ENCODE data around the gene TGFB1I1. TPM values are rescaled to one million over a fixed set of nuclear protein-coding genes. Genes with fewer than 3 reads are reported as not detected.

Gene TGFB1I1
- total and polyA plus RNA-seq, 2 experiments from 2014 or later: 4.1 to 4.2 TPM

DNA sequence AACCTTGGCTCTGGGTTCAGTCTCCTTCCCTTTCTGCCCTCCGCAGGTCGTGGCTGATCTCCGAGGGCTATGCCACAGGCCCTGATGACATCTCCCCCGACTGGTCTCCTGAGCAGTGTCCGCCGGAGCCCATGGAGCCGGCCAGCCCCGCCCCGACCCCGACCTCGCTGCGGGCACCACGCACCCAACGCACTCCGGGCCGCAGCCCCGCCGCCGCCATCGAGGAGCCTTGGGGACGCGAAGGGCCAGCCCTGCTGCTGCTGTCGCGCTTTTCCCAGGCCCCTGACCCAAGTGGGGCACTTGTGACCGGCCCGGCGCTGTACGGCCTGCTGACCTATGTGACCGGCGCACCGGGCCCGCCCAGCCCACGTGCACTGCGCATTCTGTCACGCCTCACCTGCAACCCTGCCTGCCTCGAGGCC, 7.6 kb upstream of the TGFB1I1 start (continued):
- TF ChIP-seq NANOG (IDR thresholded peaks at IDR 0.05; ENCODE audit: borderline replicate concordance): no peak
- TF ChIP-seq, protein P1, sequence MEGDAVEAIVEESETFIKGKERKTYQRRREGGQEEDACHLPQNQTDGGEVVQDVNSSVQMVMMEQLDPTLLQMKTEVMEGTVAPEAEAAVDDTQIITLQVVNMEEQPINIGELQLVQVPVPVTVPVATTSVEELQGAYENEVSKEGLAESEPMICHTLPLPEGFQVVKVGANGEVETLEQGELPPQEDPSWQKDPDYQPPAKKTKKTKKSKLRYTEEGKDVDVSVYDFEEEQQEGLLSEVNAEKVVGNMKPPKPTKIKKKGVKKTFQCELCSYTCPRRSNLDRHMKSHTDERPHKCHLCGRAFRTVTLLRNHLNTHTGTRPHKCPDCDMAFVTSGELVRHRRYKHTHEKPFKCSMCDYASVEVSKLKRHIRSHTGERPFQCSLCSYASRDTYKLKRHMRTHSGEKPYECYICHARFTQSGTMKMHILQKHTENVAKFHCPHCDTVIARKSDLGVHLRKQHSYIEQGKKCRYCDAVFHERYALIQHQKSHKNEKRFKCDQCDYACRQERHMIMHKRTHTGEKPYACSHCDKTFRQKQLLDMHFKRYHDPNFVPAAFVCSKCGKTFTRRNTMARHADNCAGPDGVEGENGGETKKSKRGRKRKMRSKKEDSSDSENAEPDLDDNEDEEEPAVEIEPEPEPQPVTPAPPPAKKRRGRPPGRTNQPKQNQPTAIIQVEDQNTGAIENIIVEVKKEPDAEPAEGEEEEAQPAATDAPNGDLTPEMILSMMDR (conservative IDR thresholded peaks at IDR 0.05; ENCODE audit: low read depth in 2 of 2): no peak
- TF ChIP-seq, protein P2, sequence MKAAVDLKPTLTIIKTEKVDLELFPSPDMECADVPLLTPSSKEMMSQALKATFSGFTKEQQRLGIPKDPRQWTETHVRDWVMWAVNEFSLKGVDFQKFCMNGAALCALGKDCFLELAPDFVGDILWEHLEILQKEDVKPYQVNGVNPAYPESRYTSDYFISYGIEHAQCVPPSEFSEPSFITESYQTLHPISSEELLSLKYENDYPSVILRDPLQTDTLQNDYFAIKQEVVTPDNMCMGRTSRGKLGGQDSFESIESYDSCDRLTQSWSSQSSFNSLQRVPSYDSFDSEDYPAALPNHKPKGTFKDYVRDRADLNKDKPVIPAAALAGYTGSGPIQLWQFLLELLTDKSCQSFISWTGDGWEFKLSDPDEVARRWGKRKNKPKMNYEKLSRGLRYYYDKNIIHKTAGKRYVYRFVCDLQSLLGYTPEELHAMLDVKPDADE (IDR thresholded peaks at IDR 0.05): no peak
- no peak for TF ChIP-seq JUNB (IDR thresholded peaks at IDR 0.05; ENCODE audit: unreplicated experiment)
- TF ChIP-seq, protein P3, sequence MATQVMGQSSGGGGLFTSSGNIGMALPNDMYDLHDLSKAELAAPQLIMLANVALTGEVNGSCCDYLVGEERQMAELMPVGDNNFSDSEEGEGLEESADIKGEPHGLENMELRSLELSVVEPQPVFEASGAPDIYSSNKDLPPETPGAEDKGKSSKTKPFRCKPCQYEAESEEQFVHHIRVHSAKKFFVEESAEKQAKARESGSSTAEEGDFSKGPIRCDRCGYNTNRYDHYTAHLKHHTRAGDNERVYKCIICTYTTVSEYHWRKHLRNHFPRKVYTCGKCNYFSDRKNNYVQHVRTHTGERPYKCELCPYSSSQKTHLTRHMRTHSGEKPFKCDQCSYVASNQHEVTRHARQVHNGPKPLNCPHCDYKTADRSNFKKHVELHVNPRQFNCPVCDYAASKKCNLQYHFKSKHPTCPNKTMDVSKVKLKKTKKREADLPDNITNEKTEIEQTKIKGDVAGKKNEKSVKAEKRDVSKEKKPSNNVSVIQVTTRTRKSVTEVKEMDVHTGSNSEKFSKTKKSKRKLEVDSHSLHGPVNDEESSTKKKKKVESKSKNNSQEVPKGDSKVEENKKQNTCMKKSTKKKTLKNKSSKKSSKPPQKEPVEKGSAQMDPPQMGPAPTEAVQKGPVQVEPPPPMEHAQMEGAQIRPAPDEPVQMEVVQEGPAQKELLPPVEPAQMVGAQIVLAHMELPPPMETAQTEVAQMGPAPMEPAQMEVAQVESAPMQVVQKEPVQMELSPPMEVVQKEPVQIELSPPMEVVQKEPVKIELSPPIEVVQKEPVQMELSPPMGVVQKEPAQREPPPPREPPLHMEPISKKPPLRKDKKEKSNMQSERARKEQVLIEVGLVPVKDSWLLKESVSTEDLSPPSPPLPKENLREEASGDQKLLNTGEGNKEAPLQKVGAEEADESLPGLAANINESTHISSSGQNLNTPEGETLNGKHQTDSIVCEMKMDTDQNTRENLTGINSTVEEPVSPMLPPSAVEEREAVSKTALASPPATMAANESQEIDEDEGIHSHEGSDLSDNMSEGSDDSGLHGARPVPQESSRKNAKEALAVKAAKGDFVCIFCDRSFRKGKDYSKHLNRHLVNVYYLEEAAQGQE (IDR thresholded peaks at IDR 0.05; ENCODE audit: unreplicated experiment): no peak
- TF ChIP-seq EZH2 (IDR thresholded peaks at IDR 0.05; ENCODE audit: low read depth, unreplicated experiment): no peak
- no peak for TF ChIP-seq ZNF114 (CRISPR knock-in tag; IDR thresholded peaks at IDR 0.05)

- Mint-ChIP-seq H3K4me3 (no peak overlapping the region), H3K27ac (no peak overlapping the region), H3K36me3 (ENCODE audit: low read depth) (peaks cover 29% of the 10 kb centered on the region), H3K27me3 (ENCODE audit: insufficient read depth, low read depth, poor library complexity) (peaks cover 2% of the 10 kb centered on the region), H3K9me3 (no peaks in the 10 kb centered on the region; the same call in 2 of the 3 replicates), H3K4me1 (peaks cover 3% of the 10 kb centered on the region)
- Histone ChIP-seq H3K9me2 (ENCODE audit: insufficient read depth) (no peaks in the 10 kb centered on the region), H4K20me1 (replicated peaks; ENCODE audit: insufficient read depth) (no peaks in the 10 kb centered on the region; the same call in 1 of the 2 replicates), H3K4me1 (ENCODE audit: insufficient read depth) (no peaks in the 10 kb centered on the region), H3K4me3 (no peak overlapping the region), H3F3A (replicated peaks; ENCODE audit: low read depth) (peaks cover 4% of the 10 kb centered on the region; the same call in 1 of the 2 replicates), H3K36me3 (ENCODE audit: insufficient read depth) (no peaks in the 10 kb centered on the region; the same call in 1 of the 2 replicates), H3K27me3 (ENCODE audit: insufficient read depth) (no peaks in the 10 kb centered on the region), H2AFZ (no peak overlapping the region), H3K4me2 (no peak overlapping the region), H3K79me2 (replicated peaks; ENCODE audit: insufficient read depth) (no peaks in the 10 kb centered on the region), H3K27ac (ENCODE audit: low read depth) (no peak overlapping the region)
- ATAC-seq (no peak), DNase-seq (ENCODE audit: low spot score) (no peak)
- TF ChIP-seq, protein P2 (IDR thresholded peaks at IDR 0.05): no peak
Measured at GRCh38 chr16:31464781-31465260, 7.1 kb upstream of the TGFB1I1 start.

All from GM23338 (cell line).